Activated CD4-positive, alpha-beta T cell treated with anti-CD3 and anti-CD28 coated beads for 24 hours (primary cell): ENCODE measurements around the gene HOXC5.

Experiments used
- DNase-seq, 2 donors: peaks; one replicate each; pipeline ENCODE4 v3.0.0-alpha.2; 2020; ENCODE audit warnings: low read depth in 2 of 2

Gene HOXC5

DNA sequence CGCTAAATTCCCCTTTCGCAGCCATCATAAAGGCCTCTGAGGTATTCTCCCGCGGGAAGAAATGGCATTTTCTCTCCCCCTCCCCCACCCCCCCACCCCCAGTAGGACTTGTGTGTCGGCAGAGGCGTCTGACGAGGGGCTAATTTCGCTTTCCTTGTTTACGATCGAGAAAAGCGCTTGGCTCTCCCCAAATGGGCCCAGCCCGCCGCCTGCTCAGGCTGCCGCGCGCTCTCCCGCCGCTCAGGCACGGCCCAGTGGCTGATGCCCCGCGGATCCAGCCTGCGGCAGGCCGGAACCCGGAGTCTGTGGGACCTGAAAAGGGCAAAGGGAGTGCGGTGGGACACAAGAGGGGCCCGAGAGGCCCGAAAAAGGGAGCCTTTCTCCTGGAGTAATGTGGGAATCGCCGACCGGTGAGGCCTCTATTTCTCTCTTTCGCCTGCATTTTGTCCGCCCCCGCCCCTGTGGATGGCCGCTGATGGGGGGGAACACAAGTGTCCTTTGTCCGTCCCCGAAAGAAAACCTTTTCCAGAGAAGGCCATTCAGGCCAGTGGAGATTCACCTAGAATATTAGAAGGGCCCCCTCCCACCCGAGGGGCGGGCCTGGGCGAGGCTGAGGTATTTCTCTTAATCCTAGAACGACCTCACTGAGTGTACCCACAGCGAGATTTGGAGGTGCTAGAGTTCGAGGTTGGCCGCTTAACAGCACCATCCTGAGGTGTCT, 13.6 kb upstream of the HOXC5 start:
- DNase-seq, result no peak

DNA sequence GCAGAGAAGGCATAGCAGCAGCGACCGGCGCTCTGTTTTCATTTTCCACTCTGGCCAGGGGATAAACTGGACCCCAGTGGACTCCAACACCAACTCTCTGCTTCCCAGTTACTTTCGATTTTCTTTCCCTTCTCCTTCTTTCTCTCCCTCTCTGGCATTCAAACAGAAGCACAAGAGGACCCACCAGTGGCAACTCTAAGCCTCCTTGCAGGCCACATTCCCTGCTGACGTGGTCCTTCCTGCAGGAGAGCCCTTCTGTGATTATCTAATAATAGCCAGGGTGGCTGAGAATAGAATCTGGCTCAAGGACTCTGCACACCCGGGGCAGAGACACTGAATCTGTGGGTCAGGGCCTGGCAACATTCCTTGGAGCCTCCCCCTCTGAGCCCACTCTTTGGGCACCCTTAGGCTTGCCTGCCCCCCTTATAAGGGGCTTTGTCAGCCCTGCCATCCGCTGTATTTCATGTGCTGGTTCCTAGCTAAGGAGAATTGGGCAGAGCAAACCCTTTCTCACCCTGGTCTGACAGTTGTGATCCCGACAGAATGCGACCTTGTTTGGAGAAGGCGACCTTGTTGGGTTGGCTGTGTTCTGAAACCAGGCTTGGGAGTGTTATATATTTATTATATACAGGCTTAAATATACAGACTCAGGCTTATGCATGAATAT, 12.8 kb upstream of the HOXC5 start:
- no peak for DNase-seq

DNA sequence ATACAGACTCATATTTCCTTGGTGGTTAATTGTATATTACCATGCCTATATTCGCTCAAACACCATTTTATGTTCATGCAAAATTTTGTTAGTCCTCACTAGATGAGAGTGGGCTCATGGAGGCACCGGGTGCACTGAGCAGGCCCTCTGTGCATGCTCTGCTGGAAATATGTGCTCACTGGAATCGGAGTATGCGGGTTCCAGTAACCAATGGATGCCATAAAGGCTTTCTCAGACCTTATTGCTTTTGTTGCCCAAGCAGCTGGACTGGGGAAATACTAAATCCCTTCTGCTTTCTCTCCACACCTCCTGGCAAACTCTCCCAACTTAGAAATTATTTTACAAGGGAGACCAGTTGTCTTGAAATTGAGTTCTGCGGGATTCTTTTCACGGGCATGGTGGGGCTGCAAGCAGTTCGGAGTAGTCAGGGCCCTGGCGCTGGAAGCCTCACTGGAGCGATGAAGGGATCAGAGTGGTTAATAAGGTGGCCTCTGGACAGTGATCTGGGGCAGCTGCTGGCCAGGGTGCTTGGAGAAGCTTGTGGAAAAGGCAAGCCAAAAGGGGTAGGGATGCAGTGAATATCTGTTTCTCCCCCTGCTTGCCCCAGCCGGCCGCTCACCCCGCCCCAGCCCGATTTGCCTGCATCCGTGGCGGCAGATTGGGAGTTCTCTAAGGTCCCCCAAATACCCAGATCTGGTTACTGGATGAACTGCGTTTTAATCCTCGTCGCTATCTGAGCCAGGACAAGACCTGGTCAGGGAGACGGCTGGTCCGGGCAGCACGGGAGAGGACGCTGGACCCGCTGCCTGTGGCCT, 12.1 kb upstream of the HOXC5 start:
- no peak for DNase-seq

DNA sequence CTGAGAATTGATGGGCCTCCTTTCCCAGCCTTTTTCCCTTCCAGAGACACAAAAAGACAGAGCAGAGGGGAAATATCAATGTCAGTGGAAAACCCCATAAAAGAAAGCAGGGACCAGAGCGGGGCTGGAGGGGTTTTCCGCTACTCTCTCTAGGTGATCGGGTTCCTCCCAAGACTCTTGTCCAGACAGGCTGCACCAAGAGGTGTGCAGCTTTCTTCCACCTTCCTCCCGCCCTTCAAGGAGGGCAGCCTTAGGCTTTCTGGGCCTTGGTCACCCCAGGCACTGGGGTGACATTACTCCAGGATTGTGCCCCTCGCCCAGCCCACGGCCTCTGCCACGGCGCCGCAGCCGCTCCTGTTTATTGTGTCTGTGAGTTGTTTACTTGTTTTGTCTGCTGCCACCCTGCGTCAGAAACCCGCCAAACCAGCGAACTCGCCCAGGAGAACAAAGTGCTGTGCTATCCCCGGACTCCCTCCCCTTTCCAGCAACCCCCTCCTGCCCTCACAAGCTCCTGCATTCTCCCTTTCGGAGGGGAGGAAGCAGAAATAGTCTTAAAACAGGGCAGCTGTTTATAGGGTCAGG, 11.3 kb upstream of the HOXC5 start:
- DNase-seq, result no peak

DNA sequence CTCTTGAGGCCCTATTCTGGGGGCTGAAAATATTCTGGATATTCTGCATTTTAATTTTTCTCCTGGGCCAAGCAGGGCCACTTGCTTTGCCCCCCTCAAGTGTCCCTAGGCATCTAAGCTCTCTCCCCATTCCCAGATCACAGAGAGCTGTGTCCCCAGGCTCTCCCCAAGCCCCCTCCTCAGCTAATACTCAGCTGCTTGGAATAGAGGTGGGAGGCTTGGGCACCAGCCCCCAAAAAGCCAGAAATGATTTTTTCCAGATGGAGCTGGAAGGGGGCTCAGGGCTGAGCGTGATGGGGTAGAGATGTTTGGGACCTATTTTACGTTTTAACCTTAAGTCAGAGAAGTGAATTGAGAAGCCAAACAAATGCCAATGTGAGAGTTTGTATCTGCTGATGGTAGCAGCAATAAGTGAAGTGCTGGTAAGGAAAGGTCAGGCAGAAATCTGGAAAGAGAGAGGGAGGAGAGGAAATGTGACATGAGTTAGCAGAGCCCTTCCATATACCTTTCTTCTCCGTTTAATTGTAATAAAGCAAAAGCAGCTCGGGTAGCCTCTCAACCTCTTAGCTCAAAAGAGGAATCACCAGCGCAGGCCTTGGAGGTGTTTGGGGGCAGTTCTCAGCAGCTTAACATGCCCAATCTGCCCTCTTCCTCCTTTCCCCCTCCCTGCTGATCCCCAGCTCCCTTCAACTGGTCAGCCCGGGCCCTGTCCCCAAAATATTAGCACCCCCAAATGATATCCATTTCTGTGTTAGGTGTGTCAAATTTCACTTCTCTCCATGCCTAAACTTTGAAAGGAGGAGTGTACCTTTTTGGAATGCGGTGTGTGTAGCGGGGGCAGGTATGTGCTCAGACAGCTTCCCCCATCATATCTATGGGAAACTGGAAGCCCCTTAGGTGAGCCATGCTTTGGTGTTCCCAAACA, 9.6 kb upstream of the HOXC5 start:
- DNase-seq, result no peak

DNA sequence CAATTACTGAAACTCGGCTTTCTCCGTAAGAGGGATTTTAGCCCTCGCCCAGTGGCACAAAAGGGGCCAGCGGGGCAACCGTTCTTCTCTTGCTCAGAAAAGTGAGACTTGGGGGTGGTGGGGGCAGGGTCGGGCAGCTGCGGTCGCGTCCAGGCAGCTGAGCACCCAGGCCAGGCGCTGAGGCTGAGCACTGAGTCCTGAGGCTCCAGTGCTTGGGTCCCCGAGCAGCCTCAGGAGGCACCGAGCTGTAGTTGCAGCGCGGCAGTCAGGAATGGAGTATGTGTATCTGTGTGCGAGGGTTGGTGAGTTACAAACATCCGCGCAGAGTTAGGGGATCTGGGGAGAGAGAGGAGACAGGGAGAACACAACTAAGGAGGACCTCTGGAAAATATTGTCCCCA, 8.7 kb upstream of the HOXC5 start:
- DNase-seq, result no peak

DNA sequence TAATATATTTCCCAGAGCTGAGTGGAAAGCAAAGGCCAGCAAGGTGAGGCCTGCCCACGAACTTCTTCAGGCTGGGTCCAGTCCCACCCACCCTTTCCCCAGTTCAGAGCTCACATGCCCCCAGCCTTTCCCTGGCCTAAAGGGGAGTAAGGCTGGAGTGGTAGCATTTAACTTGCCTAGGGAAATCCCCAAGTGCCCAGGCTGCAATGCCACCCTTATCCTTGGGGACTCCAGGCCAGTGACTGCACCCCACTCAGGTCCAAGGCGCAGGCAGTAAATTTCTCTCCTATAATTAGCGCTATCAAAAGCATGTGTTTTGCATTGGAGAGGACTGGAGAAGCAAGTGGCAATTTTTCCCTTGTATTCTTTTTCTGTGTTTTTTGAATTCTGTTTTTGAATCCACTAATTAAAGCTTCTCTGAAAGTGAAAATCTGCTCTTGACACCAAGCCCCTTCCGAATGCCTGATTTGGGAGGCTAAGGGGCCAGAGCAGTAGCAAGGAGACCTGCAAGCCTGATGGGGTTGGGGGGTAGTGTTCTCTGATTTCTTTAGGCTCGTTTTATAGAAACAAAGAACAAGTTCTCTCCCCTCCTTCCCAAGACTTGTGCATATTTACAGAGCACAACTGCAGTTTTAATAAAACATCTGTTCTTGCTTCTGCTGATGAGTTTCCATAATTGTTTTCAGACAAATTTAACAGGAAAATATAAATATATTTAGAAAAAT, 8.1 kb upstream of the HOXC5 start:
- no peak for DNase-seq

DNA sequence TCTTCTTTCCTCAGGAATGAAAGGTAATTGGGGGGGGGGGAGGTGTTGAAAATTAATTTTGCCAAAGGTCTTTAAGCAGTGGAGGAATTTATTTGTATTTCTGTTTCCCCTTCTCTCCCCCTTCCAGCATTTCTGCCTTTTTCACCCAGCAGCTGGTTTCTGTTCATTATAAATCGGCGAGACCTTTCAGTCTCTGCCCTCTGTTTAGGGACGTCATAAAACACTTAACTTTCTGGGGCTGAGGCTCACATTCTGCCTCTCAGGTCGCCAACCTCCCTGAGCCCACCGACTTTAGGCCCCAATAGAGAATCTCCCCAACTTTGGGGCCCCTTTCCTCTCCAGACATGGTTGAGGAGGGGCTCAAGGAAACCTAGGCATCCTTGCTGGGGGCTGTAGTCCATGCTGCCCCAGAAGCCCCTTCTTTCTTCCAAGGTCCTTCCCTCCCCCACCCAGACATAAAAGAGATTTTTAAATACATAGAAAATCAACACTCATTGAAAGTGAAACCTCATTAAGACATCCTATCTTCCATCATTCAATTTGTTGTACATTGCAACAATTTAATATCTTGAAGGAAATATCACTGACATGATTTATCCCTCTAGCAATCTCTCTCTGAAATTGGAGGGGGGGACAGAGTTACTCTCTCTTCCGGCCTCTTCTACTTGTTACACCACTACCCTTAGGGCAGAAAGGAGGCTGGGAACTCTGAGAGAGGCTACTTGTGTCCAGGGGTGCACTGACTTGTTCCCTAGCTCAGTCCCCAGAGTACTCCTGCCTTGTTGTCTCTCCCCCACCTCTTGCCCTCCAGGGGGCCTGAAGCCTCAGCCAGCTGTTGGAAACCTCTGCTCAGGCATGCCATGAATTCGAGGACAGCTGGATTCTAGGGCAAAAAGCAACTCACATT, 7.1 kb upstream of the HOXC5 start:
- no peak for DNase-seq

DNA sequence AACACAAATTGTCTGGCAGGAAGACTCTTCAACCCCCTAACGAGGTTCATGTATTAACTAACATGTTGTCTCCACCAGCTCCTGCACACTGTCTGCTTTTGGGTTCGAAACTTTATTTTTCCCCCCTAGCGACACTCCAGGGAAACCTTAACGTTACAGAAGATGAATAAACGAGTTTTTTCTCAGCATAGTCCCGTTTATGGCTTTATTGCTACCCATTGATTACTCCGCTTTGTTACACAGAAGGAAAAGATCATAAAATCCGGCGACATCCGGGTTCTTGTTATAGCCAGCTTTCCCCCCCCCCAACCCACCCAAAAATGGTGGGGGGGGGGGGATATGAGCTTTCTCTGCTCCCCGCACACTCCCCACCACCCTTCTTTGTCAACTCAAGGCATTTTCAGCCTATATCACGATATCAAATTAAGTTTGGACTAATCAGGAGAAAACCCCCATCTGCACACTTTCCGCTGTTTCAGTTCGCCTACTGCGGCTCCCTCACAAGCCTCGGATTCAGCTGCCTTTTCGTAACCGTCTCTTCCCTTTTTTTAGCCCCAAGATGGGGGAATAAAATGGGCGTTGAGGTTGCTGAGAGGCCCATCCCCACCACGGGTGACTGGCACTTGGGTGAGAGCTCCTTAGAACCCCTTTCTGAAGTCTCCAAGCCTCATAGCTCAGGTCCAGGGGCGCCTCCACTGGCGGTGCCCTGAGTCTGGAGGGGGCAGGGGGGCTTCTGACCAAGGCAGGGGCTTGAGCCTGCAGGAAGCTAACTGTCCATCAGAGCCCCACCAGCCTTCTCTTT, 6.0 kb upstream of the HOXC5 start:
- no peak for DNase-seq

DNA sequence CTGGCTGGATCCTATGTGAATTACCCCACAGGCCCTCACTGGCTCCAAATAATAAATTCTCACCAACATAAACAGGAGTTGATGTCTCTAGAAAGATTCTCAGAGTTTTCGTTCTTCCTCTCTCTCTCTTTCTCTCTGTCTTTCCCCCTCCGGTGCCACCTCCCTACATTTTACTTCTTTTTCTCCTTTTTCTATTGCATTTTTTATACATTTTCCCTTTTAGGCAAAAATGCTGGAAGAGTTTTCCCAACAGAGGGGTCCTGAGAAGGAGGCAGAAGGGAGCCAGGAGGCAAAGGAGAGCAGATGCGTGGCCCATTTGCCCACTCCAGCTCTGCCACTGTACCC, 5.4 kb upstream of the HOXC5 start:
- DNase-seq, result no peak

DNA sequence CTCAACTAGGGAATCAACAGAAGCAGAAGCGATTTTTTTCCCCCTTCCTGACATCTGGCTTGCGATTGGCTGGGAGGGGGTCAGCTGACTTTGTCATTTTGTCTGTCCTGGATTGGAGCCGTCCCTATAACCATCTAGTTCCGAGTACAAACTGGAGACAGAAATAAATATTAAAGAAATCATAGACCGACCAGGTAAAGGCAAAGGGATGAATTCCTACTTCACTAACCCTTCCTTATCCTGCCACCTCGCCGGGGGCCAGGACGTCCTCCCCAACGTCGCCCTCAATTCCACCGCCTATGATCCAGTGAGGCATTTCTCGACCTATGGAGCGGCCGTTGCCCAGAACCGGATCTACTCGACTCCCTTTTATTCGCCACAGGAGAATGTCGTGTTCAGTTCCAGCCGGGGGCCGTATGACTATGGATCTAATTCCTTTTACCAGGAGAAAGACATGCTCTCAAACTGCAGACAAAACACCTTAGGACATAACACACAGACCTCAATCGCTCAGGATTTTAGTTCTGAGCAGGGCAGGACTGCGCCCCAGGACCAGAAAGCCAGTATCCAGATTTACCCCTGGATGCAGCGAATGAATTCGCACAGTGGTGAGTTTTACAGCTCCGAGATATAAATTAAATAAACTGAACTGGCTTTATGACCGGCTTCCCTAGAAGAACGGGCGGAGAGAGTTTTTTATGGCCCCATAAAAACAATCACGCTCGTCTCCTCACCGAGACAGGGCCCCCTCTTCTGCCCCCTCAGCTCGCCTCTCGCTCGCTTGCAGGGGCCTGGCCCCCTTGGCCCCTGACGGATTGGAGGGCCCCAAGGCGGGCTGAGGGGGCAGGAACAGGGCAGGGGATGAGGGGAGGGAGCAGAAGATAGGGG, 4.3 kb upstream of the HOXC5 start, which contains the start of gene HOXC6:
HOXC6 (plus strand) TSS at position 127 of the 888 bp plus-strand sequence; CDS start at position 209, 82 bp downstream.
- DNase-seq, result no peak

DNA sequence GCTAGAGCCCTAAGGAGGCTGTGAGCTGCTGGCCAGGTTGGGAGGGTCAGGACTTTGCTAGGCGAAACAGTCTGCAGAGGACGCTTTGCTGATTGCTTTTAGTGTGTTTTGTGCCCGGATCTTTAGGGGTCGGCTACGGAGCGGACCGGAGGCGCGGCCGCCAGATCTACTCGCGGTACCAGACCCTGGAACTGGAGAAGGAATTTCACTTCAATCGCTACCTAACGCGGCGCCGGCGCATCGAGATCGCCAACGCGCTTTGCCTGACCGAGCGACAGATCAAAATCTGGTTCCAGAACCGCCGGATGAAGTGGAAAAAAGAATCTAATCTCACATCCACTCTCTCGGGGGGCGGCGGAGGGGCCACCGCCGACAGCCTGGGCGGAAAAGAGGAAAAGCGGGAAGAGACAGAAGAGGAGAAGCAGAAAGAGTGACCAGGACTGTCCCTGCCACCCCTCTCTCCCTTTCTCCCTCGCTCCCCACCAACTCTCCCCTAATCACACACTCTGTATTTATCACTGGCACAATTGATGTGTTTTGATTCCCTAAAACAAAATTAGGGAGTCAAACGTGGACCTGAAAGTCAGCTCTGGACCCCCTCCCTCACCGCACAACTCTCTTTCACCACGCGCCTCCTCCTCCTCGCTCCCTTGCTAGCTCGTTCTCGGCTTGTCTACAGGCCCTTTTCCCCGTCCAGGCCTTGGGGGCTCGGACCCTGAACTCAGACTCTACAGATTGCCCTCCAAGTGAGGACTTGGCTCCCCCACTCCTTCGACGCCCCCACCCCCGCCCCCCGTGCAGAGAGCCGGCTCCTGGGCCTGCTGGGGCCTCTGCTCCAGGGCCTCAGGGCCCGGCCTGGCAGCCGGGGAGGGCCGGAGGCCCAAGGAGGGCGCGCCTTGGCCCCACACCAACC, 3.1 kb upstream of the HOXC5 start:
- DNase-seq, result no peak

DNA sequence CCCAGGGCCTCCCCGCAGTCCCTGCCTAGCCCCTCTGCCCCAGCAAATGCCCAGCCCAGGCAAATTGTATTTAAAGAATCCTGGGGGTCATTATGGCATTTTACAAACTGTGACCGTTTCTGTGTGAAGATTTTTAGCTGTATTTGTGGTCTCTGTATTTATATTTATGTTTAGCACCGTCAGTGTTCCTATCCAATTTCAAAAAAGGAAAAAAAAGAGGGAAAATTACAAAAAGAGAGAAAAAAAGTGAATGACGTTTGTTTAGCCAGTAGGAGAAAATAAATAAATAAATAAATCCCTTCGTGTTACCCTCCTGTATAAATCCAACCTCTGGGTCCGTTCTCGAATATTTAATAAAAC, 2.4 kb upstream of the HOXC5 start:
- DNase-seq, result no peak

DNA sequence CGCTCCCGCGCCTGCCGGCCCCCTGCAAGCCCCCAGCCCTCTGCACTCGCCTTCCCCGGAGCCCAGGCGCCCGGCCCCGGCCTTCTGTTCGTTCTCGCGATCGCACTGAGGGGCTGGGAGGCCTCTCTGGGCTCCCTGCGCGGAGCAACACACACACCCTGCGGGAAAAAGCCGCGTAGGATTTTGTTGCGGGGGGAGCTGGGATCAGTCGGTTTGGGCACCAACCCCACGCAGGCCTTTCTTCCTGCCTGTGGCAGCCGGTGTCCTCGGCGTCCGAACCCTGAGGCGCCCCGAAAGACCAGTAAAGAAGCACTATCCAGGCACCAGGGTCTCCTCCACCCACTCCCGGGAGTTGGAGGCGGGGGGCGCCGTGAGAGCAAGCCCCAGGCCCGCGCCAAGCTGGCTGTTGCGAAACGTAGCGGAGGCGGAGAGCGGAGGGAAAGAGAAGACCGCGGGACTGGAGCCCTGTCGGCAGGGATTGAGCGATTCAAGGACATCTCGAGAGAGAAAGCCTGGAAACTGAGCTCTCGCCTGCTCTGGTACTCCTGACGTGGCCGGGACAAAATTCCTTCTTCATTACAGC, 1.9 kb upstream of the HOXC5 start:
- no peak for DNase-seq

DNA sequence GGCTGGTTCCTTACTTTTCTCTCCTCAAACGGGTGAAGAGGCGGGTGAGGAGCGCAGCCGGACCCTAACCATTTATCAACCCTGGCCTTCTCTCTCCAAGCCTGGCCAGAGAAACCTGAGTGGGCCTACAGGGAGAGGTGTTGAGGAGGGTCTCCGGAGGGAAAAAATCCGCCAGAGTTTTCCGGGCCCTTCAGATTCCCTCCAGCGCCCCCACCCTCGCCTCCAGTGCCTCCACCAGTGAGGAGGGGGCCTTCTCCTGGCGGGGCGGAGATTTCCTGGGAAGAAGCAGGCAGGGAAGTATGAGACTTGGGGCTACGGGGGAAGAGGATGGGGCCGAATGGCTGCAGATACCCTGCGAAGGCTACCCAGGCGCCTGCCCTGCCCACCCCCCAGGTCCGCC, 1.4 kb upstream of the HOXC5 start:
- no peak for DNase-seq

DNA sequence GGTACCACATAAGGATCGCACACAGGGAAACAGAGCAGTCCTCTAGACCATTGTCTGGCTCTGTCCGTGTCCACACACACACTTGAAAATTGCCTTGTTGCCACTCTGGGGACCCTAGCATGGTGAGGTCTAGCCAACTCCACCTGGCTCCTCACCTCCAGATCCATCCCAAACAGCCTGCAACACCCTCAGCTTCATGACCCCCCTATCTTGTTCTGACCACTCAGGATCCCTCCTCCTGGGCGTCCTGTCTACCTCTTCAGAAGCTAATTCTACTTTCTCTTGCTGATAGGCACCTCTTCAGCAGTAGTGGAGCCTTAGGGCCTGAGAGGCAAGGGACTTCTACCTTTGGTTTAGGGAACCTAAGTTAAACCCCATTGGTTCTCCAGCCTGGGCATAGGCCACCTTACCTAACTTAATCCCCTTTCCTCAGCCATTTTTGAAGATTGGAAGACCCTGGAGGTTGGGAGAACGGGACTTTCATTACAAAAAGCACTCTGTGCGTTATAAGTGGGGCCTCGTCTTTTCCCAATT, 697 bp upstream of the HOXC5 start:
- DNase-seq, result no peak
